Karpas-422 (cell line): Measurements from ENCODE around the gene ASPSCR1. TPM values are rescaled to one million over a fixed set of nuclear protein-coding genes. Genes with fewer than 3 reads are reported as not detected.

ENCODE experiments used
- DNase-seq: peaks from one replicate; pipeline ENCODE4 v3.0.0-alpha.2; 2015
- H2AFZ ChIP-seq: fragments of 200-600 bp; sonication (generic); 2 replicates; pipeline ENCODE4 v1.6.1; 2014; ENCODE audit warnings: antibody characterized with exemption, low read length, mixed read lengths
- H3K27ac ChIP-seq: fragments of 200-600 bp; sonication (generic); 2 replicates; pipeline ENCODE4 v1.5.1; 2014; ENCODE audit warnings: mild to moderate bottlenecking, low read length, moderate library complexity
- H3K27me3 ChIP-seq: fragments of 200-600 bp; sonication (generic); 2 replicates; pipeline ENCODE4 v1.6.1; 2014; ENCODE audit warnings: low read length, mixed read lengths
- H3K36me3 ChIP-seq: fragments of 200-600 bp; sonication (generic); 2 replicates; pipeline ENCODE4 v1.6.1; 2014; ENCODE audit warnings: low read length, mixed read lengths; ENCODE audit not compliant: insufficient read depth
- H3K4me1 ChIP-seq: fragments of 200-600 bp; sonication (generic); 2 replicates; pipeline ENCODE4 v1.6.1; 2014; ENCODE audit warnings: mild to moderate bottlenecking, low read length, mixed read lengths
- H3K4me2 ChIP-seq: fragments of 200-600 bp; sonication (generic); 2 replicates; pipeline ENCODE4 v1.6.1; 2014; ENCODE audit warnings: low read length, low read depth, mild to moderate bottlenecking; ENCODE audit not compliant: poor library complexity, severe bottlenecking
- H3K4me3 ChIP-seq: fragments of 200-600 bp; sonication (generic); 2 replicates; pipeline ENCODE4 v1.5.1; 2014; ENCODE audit warnings: mild to moderate bottlenecking, antibody characterized with exemption, low read length, mixed read lengths
- H3K79me2 ChIP-seq: fragments of 200-600 bp; sonication (generic); 2 replicates; pipeline ENCODE4 v1.6.1; 2014; ENCODE audit warnings: mild to moderate bottlenecking, low read length, mixed read lengths
- H3K9ac ChIP-seq: fragments of 200-600 bp; sonication (generic); 2 replicates; pipeline ENCODE4 v1.6.0; 2014; ENCODE audit warnings: low read length
- H3K9me2 ChIP-seq: fragments of 200-600 bp; sonication (generic), shearing (Covaris generic); replicated peaks from 2 replicates; pipeline ENCODE4 v1.6.0; 2014; ENCODE audit warnings: mild to moderate bottlenecking, low read length, moderate library complexity; ENCODE audit not compliant: insufficient read depth
- H3K9me3 ChIP-seq: fragments of 300-700, 200-600 bp; sonication (generic); 2 replicates; pipeline ENCODE4 v1.6.1; 2014; ENCODE audit warnings: low read length, mixed read lengths
- H4K20me1 ChIP-seq: fragments of 200-600 bp; sonication (generic); 2 replicates; pipeline ENCODE4 v1.6.1; 2014; ENCODE audit warnings: mild to moderate bottlenecking, antibody characterized with exemption, low read length, low read depth; ENCODE audit not compliant: insufficient read depth
- total RNA-seq: library from RNA; depleted of rRNA; stranded (reverse); fragments of >200 nt; shearing (Covaris generic); gene quantifications from 2 replicates; pipeline ENCODE4 v1.2.3, GENCODE V29; 2014; ENCODE audit warnings: low replicate concordance

The ASPSCR1 gene
- total RNA-seq, 1 experiment from 2014 or later = 38.7 TPM

DNA sequence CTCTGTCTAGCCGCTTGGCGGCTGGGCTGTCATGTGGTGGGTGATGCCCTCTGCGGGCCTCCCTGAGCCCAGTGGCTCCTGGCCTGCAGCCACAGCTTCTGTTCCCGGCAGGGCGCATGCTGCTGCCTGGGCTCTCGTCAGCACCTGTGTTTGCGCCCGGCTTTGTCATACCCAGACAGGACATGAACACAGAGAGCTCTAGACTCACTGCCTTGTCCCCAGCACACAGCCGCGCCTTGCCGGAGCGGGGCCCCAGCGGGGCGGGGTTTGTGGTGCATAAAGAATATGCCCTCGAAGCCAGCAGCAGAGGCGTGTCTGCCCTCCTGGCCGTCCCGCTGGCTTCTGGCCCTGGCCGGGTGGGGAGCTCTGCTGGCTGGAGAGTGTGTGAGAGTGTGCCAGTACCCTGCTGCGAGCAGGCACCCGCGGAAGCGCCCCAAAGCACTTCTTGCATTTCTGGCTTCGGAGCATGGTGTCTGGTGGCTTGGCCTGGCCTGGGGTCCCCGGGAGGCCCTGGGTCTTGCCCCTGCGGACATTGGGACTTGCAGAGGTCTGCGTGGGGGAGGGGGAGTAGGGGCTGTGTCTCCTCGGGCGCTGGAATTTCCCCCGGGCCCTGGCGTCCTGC is 14.4 kb downstream of the ASPSCR1 start:
- Histone ChIP-seq H3K4me3 (no peak overlapping the region), H3K4me1 (no peaks in the 10 kb centered on the region), H3K9me2 (no peaks in the 10 kb centered on the region), H2AFZ (no peak overlapping the region), H3K27ac (no peak overlapping the region), H3K9me3 (no peaks in the 10 kb centered on the region), H3K27me3 (no peaks in the 10 kb centered on the region), H4K20me1 (no peaks in the 10 kb centered on the region), H3K4me2 (no peak overlapping the region), H3K79me2 (no peaks in the 10 kb centered on the region), H3K36me3 (no peaks in the 10 kb centered on the region), H3K9ac (no peak overlapping the region)
- no peak for DNase-seq

DNA sequence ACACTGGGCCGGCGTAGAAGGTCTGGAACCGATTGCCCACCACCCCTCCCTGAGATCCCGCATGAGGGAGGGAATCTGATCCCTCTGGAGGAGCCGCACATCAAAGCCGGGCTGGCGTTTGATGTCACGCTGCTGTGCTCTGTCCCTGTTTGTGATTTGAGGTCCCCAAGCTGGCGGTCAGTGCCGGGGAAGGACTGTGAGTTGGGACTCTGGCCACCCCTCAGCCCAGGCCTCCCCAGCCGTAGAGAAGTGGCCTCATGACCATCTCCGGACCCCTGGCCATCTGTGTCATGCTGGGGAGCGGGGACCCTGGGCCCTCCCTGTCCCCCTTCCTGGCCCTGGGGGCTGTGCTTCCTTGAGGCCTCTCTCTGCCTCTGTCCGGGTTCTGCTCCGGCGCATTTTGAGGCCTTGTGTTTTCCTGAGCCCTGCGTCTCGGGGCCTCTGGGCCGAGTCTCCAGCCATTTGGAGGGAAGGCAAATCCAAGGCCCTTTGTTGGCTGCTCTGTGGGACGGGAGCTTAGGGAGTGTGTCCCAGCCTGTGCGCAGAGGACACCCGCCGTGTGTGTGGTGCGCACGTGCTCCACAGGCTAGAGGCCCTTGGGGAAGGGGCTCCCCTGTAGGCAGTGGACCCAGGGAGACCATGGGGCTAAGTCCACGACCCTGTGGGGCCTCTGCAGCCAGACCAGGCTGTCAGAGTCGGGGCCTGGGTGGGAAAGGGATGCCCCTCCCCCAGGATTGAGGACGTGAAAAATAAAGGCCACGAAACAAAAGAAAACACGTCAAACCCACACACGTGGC is 15.1 kb downstream of the ASPSCR1 start:
- Histone ChIP-seq H3K4me3 (no peak overlapping the region), H3K4me2 (no peak overlapping the region), H3K4me1 (no peaks in the 10 kb centered on the region), H3K9me3 (no peaks in the 10 kb centered on the region), H2AFZ (no peak overlapping the region), H3K9ac (no peak overlapping the region), H3K9me2 (no peaks in the 10 kb centered on the region), H3K27me3 (no peaks in the 10 kb centered on the region), H3K36me3 (no peaks in the 10 kb centered on the region), H3K79me2 (no peaks in the 10 kb centered on the region), H3K27ac (no peak overlapping the region), H4K20me1 (no peaks in the 10 kb centered on the region)
- DNase-seq = no peak

DNA sequence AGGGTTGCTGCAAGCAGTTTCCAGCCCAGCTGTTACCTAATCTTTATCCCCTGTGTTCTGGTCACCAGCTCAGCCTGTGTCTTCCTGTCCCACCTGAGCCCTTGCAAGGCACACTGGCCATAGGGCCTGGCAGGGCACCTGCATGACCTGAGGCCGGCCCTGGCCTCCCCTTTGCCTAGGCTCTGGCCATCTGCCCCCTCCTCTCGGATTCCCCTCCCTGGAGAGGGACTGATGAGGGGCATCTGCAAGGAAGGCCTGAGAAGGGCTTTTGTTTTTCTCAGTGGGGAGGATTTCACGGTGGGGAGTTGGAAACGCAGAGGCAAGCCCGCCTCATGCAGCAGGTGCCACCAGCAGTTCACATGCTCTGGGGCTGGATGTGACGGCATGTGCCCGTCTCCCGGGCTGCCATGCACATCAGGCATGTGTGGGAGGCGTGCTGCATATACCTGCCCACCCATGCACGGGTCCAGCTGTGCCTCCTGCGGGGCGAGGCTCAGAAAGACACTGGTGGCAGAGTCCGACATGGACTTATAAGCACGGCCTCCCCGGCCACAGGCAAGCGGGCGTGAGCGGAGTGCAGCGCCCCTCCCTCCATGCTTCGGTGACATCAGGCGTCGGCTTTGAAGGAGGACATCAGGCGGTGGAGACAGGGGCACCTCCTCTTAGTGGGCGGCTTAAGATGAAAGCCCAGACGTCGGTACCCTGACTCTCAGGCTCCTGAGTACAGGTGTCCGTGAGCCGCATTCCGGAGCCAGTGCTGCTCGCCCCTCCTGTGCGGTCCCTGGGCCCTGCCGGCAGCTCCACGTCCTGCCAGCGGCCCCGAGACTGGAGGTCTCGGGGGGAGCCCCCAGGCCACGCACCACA is 16.5 kb downstream of the ASPSCR1 start:
- no peak overlapping the region for H3K27ac ChIP-seq
- H3K9me2 ChIP-seq = no peaks in the 10 kb centered on the region
- no peak overlapping the region for H2AFZ ChIP-seq
- no peaks in the 10 kb centered on the region for H3K27me3 ChIP-seq
- no peak for DNase-seq
- no peaks in the 10 kb centered on the region for H3K9me3 ChIP-seq
- H3K9ac ChIP-seq = no peak overlapping the region
- no peak overlapping the region for H3K4me2 ChIP-seq
- H3K36me3 ChIP-seq = no peaks in the 10 kb centered on the region
- no peaks in the 10 kb centered on the region for H3K4me1 ChIP-seq
- H3K79me2 ChIP-seq = no peaks in the 10 kb centered on the region
- no peaks in the 10 kb centered on the region for H4K20me1 ChIP-seq
- no peak overlapping the region for H3K4me3 ChIP-seq

DNA sequence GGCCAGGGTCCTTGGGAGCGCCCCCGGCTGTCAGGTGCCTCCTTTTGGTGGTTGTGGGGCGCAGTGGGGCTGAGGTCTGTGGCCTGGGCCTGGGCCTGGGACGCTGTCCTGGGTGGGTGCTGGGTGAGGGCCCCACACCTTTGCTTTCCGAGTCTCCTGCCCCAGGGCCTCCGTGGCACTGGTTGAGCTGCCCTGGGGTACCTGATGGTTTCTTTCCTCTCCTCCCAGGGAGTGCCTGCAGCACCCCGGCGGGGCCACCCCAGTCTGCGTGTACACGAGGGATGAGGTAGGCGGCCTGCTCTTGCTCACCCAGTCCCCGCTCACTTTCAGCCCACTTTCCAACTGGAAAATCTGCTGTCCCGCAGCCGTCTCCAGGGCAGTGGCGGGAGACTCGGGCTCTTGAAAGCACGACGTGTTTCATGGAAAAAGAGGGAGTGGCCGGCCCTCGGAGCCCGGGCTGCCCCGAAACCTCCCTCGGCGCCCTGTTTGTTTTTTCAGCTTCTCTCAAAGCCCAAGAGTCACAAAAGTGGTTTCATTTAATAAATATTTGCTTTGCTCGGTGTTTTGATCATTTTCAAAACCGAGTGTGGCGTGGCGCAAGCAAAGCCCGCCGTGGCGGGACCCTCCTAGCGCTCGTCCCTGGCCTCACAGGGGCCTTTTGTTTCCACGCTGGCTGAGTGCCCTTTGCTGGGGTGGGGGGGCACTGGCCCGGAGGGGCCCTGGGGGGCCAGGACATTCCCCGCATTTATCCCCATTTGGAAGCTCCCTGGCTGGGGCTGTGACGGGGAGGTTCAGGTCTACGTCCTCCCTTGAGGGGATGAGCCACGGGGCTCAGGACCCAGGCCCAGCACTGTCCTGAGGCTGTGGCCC is 17.4 kb downstream of the ASPSCR1 start:
- H3K4me2 ChIP-seq = no peak overlapping the region
- H3K27me3 ChIP-seq = no peaks in the 10 kb centered on the region
- no peaks in the 10 kb centered on the region for H3K9me3 ChIP-seq
- no peak overlapping the region for H2AFZ ChIP-seq
- DNase-seq = no peak
- H4K20me1 ChIP-seq = no peaks in the 10 kb centered on the region
- H3K36me3 ChIP-seq = no peaks in the 10 kb centered on the region
- no peak overlapping the region for H3K4me3 ChIP-seq
- no peak overlapping the region for H3K9ac ChIP-seq
- H3K9me2 ChIP-seq = no peaks in the 10 kb centered on the region
- H3K4me1 ChIP-seq = no peaks in the 10 kb centered on the region
- H3K79me2 ChIP-seq = no peaks in the 10 kb centered on the region
- no peak overlapping the region for H3K27ac ChIP-seq

DNA sequence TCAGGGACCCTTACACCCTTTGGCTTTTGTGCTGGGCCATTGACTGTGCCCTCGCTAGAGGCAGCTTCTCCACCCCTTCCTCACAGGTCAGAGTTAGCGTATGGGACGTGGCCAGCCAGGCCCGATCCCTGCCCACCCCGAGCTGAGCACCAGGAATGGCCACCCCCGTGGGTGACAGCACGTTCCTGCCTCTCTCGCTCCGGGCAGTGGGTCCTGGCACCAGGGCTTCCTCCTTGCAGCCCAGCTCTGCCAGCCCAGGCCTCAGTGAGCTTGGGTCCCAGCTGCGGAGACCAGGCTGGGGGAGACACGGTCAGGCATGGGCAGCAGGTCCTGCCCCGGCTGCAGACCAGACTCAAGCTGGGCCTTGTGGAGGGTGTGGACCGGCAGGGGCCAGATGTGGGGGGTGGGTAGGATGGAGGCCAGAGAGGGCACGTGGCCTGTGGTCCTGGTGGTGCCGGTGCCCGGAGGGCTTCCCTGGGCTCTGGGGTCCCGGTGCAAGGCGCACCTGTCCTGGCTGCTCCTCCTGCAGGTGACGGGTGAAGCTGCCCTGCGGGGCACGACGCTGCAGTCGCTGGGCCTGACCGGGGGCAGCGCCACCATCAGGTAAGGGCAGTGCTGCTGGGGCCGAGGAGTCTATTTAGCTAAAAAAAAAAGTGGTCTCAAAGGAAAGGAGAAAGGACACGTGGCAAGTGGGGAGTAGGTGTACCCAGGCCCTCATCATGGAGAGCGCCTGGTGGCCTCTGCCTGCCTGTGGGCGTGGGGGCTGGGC is 18.2 kb downstream of the ASPSCR1 start:
- no peak overlapping the region for H3K9ac ChIP-seq
- H3K9me3 ChIP-seq = no peaks in the 10 kb centered on the region
- no peaks in the 10 kb centered on the region for H3K4me1 ChIP-seq
- H3K9me2 ChIP-seq = no peaks in the 10 kb centered on the region
- H4K20me1 ChIP-seq = no peaks in the 10 kb centered on the region
- H3K27me3 ChIP-seq = no peaks in the 10 kb centered on the region
- H3K79me2 ChIP-seq = no peaks in the 10 kb centered on the region
- H3K36me3 ChIP-seq = no peaks in the 10 kb centered on the region
- H3K4me2 ChIP-seq = no peak overlapping the region
- DNase-seq = no peak
- no peak overlapping the region for H3K27ac ChIP-seq
- no peak overlapping the region for H3K4me3 ChIP-seq
- no peak overlapping the region for H2AFZ ChIP-seq

DNA sequence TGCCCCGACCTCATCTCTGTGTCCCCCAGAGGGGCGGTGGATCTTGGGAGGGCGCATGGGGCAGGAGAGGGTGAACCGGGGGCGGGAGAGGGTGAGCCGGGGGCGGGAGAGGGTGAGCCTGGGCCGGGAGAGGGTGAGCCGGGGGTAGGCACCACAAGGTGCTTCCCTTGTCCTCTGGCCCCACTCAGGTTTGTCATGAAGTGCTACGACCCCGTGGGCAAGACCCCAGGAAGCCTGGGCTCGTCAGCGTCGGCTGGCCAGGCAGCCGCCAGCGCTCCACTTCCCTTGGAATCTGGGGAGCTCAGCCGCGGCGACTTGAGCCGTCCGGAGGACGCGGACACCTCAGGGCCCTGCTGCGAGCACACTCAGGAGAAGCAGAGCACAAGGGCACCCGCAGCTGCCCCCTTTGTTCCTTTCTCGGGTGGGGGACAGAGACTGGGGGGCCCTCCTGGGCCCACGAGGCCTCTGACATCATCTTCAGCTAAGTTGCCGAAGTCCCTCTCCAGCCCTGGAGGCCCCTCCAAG is 18.9 kb downstream of the ASPSCR1 start:
- Histone ChIP-seq H3K4me1 (no peaks in the 10 kb centered on the region), H3K9me3 (no peaks in the 10 kb centered on the region), H3K4me3 (no peak overlapping the region), H2AFZ (no peak overlapping the region), H3K27ac (no peak overlapping the region), H3K79me2 (no peaks in the 10 kb centered on the region), H3K4me2 (no peak overlapping the region), H3K9ac (no peak overlapping the region), H4K20me1 (no peaks in the 10 kb centered on the region), H3K36me3 (no peaks in the 10 kb centered on the region), H3K27me3 (no peaks in the 10 kb centered on the region), H3K9me2 (no peaks in the 10 kb centered on the region)
- no peak for DNase-seq

DNA sequence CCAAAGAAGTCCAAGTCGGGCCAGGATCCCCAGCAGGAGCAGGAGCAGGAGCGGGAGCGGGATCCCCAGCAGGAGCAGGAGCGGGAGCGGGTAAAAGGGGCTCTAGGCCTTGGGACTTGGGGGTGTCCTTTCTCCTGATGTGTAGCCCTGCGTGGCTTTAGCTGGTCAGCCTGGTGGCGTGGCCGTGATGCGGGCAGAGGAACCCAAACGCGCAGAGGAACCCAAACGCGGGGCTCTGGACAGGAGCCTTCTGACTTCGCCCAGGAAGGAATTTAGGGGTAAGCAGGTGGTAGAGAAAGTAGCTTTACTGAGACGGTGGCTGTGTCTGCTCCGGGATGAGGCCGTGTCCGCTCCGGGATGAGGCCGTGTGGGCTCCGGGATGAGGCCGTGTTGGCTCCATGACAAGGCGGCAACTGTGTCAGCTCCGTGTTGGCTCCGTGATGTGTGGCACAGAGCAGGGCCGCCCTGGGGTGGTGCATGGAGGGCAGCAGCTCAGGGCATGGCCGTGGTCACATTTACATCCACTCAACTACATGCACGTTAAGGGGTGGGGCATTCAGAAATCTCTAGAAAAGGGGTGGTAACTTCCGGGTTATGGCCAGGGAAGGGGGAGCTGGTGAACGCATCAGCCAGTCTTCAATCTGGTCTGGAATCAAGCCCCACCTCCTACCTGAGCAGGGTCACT is 19.5 kb downstream of the ASPSCR1 start:
- H3K9me3 ChIP-seq = no peaks in the 10 kb centered on the region
- DNase-seq = no peak
- H3K4me3 ChIP-seq = no peak overlapping the region
- H3K9ac ChIP-seq = no peak overlapping the region
- H3K27ac ChIP-seq = no peak overlapping the region
- no peak overlapping the region for H3K4me2 ChIP-seq
- H3K36me3 ChIP-seq = no peaks in the 10 kb centered on the region
- H3K27me3 ChIP-seq = no peaks in the 10 kb centered on the region
- H4K20me1 ChIP-seq = no peaks in the 10 kb centered on the region
- H3K9me2 ChIP-seq = no peaks in the 10 kb centered on the region
- H3K4me1 ChIP-seq = no peaks in the 10 kb centered on the region
- no peaks in the 10 kb centered on the region for H3K79me2 ChIP-seq
- no peak overlapping the region for H2AFZ ChIP-seq
